GM12878 (cell line): ENCODE results near the gene CLDN14.

Source experiments
- BRCA1 ChIP-seq: IDR thresholded peaks from 2 replicates; pipeline ENCODE4 v1.6.1; 2011; ENCODE audit warnings: low read depth, low read length, improper control_type of control experiment
- CEBPB ChIP-seq, 2 experiments: fragments of 150-350 bp in 1 of 2; IDR thresholded peaks; 2 replicates each; pipeline ENCODE4 v1.6.1; 2012 to 2014; ENCODE audit warnings: low read depth in 2 of 2, low read length in 2 of 2, borderline replicate concordance in 1 of 2, inconsistent platforms in 1 of 2
- CTCF ChIP-seq, 3 experiments: IDR thresholded peaks in 2 of 3; conservative IDR thresholded peaks in 1 of 3; 2 replicates each; pipeline ENCODE4 v1.5.1; 2011; ENCODE audit warnings: low read depth in 3 of 3, low read length in 3 of 3, mild to moderate bottlenecking in 3 of 3, control low read depth in 2 of 3, moderate library complexity in 2 of 3, inconsistent platforms in 1 of 3, mixed read lengths in 1 of 3; ENCODE audit not compliant: control insufficient read depth in 2 of 3, insufficient read depth in 1 of 3; ENCODE audit errors: extremely low read depth in 1 of 3
- EP300 ChIP-seq, 2 experiments: fragments of 150-350 bp in 1 of 2; IDR thresholded peaks; 2 replicates each; pipeline ENCODE4 v1.6.1; 2011 to 2012; ENCODE audit warnings: low read depth in 2 of 2, low read length in 2 of 2, borderline replicate concordance in 1 of 2, improper control_type of control experiment in 1 of 2, inconsistent platforms in 1 of 2; ENCODE audit not compliant: control insufficient read depth in 1 of 2
- EZH2 ChIP-seq: IDR thresholded peaks from 2 replicates; pipeline ENCODE4 v1.6.1; 2012; ENCODE audit warnings: low read depth, mild to moderate bottlenecking, control low read depth, inconsistent platforms, low read length, borderline replicate concordance; ENCODE audit not compliant: control insufficient read depth
- NBN ChIP-seq: fragments of 450-650 bp; IDR thresholded peaks from 2 replicates; pipeline ENCODE4 v1.6.1; 2016
- NFYA ChIP-seq: IDR thresholded peaks from 2 replicates; pipeline ENCODE4 v1.6.1; 2011; ENCODE audit warnings: low read depth, mild to moderate bottlenecking, low read length, improper control_type of control experiment, borderline replicate concordance
- POLR2A ChIP-seq: IDR thresholded peaks from 2 replicates; pipeline ENCODE4 v1.6.1; 2011; ENCODE audit warnings: low read depth, mild to moderate bottlenecking, low read length
- SPI1 ChIP-seq: IDR thresholded peaks from 2 replicates; pipeline ENCODE4 v1.6.1; 2011; ENCODE audit warnings: low read depth, mild to moderate bottlenecking, low read length, moderate library complexity, borderline replicate concordance; ENCODE audit not compliant: insufficient read depth
- TAF1 ChIP-seq: IDR thresholded peaks from 2 replicates; pipeline ENCODE4 v1.6.1; 2011; ENCODE audit warnings: mild to moderate bottlenecking, low read depth, low read length, borderline replicate concordance
- USF1 ChIP-seq: IDR thresholded peaks from 2 replicates; pipeline ENCODE4 v1.6.1; 2011; ENCODE audit warnings: borderline replicate concordance, low read depth, mild to moderate bottlenecking, moderate library complexity, mixed read lengths, low read length; ENCODE audit not compliant: insufficient read depth; ENCODE audit errors: extremely low read length

- TF ChIP-seq CTCF (IDR thresholded peaks at IDR 0.05 in 2 of 3, conservative IDR thresholded peaks at IDR 0.05 in 1 of 3; ENCODE audit: control insufficient read depth in 2 of 3, extremely low read depth in 1 of 3, insufficient read depth in 1 of 3, low read depth in 3 of 3, low read length in 3 of 3) (no peak), POLR2A (no peak), NBN (no peak), EP300 (IDR thresholded peaks at IDR 0.05; ENCODE audit: borderline replicate concordance in 1 of 2, control insufficient read depth in 1 of 2, low read depth in 2 of 2, low read length in 2 of 2) (no peak), SPI1 (no peak), NFYA (no peak), EZH2 (no peak), CEBPB (IDR thresholded peaks at IDR 0.05; ENCODE audit: borderline replicate concordance in 1 of 2, low read depth in 2 of 2, low read length in 2 of 2) (no peak), USF1 (no peak), TAF1 (no peak), BRCA1 (no peak)
These were observed 696 bp upstream of the CLDN14 start for GRCh38 chr21:36480618-36481017.
